Neural progenitor cell (in vitro differentiated cells): ENCODE data around the gene PARP3.
"Not testable (repeated sequence)": the region's sequence is repeated elsewhere in the genome, so short reads cannot be mapped to it uniquely, and the experiment has no call there.

ENCODE experiments used
- CTCF ChIP-seq: fragments of 200-600 bp; sonication (generic); IDR thresholded peaks from 2 replicates; pipeline ENCODE4 v1.5.1; 2017; ENCODE audit warnings: antibody characterized with exemption, mild to moderate bottlenecking
- EZH2phosphoT487 ChIP-seq: fragments of 200-600 bp; sonication (generic); IDR thresholded peaks from 2 replicates; pipeline ENCODE4 v1.6.1; 2017; ENCODE audit warnings: antibody characterized with exemption

GRCh38 chr3:51928981-51929380 lies 13.2 kb upstream of the PARP3 start:
- not testable (repeated sequence) for TF ChIP-seq CTCF, EZH2phosphoT487
